ENCODE measurements around the gene KCNIP3.
A peak's percentile ranks its signal among the peaks of the same experiment; 100 is the strongest.

KCNIP3 gene

DNA sequence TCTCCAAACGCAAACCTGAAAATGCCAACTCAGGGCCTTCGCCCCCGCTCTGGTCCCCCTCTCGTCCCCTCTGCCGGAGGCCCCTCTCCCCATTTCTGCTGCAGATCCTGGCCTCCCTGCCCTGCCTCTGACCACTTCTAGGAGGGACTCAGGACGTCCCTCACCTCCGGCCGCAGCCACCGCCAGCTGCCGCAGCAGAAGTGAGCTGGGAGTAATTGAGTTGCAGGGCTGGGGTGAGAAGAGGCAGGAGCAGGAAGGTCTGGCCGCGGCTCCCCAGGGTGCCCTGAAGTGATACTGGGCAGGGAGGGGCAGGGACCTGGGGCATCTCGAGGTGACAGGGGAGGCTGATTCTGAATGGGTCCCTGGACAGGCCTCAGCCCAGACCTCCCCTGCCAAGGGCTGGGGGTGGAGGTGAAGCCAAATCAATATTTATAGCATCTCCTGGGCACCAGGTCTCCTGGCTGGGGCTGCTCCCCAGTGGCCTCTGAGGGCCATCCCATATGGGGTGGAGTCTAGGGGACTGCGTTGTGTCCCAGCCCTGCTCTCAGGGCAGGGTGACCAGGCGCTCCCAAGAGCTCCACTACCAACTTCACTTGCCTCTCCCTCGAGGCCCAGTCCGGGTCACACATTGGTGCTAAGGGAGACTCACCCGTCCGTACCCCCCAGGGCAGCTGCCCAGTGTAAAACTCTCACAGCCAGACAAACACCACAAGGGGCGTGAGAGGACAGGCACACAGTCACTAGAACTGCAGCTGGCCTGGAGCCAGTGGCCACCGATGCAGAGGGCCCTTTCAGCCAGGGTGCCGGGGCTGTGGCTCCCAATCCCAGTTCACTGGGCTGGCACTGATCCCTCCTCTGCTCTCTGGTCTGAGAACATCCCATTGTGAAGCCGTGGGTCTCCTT, 33.0 kb downstream of the KCNIP3 start:
- no peak for DNase-seq

DNA sequence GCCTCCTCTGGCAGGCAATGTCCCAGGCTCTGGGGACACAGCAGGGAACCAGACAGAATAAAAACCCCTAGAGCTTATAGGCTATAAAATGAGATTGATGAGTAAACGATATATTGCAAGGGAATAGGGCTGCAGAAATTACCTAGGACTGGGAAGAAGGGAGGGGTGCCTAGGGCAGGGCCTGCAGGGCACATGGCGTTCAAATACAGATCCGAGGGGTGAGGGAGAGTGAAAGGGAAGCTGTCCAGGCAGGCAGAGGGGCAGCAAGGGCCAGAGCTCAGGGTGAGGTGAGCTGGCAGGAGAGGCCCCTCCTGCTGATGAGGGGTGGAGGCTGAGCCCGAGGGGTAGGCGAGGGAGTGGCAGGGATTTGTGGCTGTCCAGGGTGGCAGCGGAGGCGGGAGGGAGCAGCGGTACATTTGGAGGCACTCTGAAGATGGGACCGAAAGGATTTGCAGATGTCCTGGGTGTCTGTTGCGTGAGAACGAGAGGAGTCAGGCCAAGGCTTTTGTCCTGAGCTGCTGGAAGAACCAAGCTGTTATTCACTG, 33.7 kb downstream of the KCNIP3 start:
- DNase-seq, result no peak

DNA sequence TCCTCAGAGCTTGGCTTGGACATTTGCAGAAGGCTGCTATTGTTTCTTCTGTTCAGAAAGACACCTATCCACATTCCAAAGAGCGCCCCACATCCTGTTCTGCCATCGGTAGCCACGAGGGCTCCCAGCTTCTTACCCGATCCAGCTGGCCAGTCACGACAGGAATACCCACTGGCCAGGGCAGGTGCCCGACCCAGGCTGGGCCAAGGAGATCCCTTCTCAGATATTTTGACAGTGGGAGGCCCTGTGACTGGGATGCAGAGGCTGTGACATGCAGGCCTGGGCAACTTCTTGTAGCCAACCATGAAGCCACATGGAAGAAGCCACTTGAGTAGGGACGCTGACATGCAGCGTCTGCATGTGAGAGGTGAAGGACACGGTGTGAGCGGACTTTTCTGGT, 34.5 kb downstream of the KCNIP3 start:
- DNase-seq, result no peak

DNA sequence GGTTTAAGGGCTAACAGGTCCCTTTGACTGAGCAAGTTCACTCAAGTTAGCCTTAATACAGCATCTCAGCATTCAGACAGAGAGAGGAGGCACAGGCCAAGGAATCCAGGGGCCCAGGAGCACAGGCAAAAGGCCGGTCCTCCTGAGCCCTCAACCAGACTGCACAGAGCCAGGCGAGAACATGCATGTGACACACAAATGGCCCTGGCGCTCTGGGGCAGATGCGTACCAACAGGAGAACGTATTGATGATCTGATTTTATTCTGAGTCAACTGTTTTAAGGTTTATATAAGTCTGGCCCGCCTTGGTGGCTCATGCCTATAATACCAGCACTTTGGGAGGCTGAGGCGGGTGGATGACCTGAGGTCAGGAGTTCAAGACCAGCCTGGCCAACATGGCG, 34.9 kb downstream of the KCNIP3 start:
- DNase-seq, result no peak

DNA sequence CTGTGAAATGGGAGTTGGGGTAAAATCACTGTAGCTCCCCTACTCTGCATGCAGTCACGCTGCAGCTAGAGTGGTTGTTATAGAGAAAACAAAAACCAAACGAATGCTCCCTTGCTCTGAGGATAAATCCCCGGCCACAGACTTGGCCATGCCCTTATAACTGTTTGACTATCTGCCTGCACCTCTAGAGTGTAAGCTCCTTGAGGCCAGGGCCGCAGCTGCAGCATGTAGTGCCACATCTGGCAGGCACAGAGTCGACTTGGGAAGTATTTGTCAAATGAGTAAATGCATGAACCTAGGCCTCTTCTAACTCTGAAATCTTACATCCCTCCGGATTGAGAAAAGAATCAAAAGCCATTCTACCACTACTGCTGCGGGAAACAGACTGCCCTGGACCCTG, 35.9 kb downstream of the KCNIP3 start:
- no peak for DNase-seq

DNA sequence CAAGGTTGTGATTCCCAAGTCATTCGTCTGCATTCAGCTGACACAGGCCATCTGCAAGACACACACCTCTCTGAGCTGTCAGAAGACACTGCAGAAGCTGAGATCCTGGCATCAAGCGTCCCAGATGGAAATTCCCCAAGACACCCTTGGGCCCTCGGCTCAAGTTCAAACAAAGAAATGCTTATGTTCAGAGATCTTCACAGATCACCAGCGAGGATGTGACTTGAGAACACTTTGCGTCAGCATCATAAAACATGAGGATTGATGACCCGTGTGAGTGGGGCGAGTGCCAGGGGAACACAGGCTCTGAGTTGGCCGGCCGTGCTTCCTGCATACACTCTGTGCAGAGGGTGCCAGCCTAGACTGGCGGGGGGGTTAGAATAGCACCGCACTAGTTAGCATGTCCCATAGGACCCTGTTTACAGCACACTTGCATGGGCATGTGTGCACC, 36.8 kb downstream of the KCNIP3 start:
- DNase-seq, result no peak

DNA sequence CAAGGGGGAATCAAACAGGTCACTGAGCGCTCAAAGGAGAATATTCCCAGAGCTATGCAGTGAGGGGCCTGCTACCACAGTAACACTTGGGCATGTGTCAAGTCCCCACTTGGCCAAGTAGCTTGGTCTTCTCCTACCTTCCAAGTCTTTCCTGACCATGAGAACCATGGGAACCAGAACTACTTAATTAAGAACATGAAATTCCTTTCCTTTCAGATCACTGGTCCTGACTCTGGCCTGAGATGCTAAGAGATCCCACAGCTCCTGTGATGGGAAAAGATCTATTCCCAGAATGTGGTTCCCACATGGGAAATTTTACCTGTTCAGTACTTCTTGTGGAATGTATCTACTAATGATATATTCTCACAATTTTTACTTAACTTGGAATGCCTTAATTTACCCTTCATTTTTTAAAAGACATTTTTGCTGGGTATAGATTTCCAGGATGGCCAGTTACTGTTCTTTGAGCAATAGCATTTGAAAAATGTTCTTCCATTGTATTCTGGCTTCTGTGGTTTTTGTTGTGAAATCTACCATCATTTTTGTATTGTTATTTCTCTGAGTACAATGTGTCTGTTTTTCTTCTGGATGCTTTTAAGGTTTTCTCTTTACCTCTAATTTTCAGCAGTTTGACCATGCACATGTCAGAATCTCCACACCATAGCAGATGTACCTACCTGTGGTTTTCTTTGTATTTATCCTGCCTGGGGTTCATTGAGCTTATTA, 37.9 kb downstream of the KCNIP3 start:
- no peak for DNase-seq

DNA sequence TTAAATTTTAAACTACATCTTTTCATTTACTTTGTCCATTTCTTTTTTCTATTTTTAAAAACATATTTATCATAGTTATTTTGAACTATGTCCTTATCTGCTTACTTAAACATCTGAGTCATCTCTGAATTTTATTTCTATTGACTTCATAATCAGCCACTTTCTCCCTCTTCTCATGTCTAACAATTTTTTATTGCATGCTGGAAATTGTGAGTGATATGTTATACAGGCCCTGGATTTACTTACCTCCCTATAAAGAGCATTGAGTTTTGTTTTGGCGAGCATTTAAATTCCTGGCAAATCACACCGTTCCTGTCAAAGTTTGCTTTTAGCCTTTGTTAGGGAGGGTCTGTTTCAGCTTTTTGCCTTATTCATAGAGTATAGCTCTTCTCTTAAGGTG, 39.3 kb downstream of the KCNIP3 start:
- no peak for DNase-seq

DNA sequence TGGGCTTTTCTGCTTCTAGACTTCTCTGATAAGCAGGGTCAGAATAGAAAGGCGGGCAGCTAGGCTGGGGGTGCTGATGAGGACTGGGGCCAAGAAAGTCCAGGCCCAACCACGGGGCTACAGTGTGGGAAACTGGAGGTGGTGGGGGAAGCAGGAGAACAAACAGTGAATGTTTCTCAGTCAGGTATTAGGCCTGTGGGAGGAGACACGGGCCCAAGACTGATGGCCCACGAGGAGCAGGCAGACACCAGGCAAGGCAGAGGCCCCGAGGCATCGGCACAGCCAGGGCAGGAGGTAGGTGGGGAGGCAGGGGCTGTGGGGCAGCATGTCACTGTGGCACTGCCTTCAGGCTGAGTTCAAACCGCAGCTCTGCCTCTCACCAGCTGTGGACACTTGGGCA, 40.7 kb downstream of the KCNIP3 start:
- DNase-seq, result no peak

DNA sequence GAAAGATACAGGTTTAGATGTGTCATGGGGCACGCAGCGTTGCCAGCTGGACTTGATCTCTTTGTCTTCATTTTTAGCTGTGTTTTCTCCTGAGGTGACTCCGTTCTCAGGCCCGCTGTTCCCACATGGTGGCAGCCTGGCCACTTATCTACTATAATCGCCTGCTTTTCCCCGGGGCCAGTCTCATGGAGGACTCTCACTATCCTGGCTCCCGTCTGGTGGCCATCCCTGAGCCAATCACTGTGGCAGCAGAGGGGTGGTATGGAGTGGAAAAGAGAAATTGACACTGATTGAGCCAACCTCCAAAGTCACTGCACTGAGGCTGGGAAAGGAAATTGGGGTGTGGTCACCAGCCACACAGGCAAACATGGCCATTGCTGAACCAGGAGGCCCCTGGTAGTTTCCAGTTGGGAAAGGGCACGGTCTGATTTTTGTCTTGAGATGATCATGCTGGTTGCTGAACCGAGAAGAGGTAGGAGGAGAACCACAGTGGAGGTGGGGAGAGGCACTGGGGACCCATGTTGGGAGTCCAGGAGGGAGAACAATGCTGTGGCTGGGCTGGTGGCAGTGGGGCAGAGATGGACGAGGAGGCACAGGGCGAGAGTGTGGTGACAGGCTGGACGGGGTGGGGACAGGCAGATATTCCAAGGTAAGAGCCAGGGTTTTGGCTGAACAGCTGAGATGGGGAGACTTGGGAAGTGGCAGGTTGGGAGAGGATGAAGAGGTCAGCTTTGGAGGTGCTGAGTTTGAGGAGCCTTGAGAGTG, 45.6 kb downstream of the KCNIP3 start:
- no peak for DNase-seq

DNA sequence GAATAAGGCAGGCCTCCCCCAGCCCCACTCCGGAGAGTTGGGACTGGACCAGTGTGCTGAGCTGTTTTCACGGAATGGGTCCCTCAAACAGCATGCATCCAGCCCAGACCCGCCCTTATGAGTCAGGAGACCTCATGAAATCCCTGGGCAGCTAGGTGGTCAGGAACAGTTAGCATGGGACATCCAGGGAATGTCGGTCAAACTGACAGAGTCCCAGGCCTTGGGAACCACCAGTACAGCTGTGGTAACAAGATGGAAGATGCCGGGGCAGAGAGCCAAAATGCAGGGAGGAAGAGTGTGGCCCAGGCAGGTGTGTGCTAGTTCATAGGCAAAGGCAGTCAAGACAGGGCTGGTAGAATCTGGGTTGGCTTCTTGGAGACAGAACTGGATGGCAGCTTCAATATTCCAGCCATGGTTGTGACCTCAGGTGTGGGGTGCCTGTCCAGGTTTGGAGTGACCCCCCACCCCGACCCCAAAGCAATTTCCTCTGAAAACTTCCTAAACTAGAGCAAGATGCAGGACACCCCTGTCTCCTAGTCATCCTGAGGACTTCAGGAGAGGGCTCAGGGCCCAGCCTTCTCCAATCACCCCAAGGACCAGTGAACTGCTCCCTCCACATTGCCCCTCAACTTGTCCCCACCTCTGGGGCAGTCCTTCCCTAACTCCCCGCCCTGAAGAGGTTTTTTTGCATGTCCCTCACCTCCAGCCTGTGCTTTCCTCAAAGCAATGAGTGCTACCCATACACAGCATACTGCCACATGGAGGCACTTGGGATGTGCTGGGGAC, 46.5 kb downstream of the KCNIP3 start:
- no peak for DNase-seq

DNA sequence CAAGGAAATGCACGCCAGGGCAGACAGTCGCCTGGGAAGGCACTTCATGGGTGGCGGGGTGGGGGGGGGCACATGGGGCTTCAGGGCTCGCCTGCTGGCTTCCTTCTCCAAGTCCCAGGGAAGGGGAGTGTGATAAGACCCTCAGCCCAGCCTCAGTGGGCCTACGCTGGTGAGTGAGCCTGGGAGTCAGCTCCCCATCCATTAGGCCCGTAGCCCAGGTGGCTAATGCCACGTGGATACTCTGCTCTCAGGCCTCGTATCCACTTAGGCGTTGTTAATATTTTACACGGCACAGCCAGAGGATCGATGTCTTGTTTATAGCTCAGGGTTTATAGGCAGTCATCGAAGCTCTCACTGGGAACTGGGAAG, 47.1 kb downstream of the KCNIP3 start:
- DNase-seq, result no peak

DNA sequence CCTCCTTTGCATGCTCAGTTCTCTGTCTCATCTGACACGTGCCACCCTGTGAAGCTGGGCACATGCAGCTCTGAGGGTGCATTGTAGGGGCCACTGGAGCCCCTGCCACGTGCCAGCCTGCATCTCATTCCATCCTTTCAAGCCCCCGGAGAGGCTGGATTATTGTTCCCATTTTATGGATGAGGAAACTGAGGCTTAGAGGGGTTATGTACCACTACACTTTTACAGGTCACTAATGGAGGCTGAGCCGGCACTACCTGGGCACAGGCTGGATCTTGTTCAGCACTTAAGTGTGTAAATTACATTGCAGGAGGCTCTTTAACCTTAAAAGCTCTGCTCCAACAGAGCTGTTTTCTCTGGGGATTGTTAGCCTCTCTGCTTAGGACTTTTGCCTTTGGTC, 47.5 kb downstream of the KCNIP3 start:
- no peak for DNase-seq

DNA sequence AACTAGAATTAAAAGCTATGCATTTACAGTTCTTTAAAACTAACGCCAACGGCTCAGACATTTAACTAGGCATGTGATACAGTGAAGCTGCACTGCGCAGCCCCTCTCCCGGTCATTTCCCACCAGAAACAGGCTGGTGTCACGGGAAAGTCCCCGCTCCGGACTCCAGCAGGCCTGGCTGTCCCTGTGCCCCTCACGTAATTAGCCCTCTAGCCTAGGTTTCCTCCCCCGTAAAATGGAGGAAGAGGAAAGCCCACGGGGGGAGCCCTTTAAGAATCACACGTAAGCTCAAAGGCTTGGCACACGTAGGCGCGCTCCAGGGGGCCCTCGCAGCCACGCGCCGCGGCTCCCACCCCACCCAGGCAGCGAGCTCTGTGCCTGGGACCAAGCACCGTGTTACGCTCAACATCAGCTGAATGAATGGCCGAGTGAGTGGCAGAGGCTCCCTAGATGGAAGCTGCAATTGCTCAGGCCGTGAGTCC, 48.0 kb downstream of the KCNIP3 start:
- DNase-seq, result no peak

DNA sequence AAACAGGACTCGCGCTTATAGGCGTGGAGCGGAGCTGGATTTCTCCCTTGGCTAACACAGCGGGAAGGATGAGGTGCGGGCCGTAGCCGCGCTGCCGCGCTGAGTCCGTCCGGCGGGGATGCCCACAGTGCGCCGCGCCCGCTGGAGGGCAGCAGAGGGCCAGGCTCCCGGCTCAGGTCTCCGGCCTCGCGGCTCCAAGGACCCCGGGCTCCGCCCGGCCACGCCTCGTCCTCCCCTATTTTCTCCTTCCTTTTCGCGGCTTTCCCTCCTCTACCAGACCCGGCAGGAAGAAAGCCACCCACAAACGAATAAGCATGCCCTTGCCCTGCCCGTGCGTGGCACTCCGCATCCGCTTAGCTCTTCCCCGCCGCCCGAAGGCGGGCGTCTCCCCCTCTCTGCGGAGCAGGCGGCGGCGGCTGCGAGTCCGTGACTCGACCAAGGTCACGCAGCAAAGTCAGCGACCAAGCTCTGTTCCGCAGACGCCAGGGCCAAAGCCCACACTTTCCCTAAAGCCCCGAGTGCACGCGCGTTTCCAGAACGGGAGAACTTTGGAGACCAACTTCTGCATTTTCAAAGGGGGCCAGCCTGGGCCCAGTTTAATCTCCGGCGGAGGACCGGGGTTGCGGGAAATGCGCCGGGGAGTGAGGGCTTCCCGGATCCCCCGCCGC, 48.5 kb downstream of the KCNIP3 start:
- peak; percentile 39 for DNase-seq

DNA sequence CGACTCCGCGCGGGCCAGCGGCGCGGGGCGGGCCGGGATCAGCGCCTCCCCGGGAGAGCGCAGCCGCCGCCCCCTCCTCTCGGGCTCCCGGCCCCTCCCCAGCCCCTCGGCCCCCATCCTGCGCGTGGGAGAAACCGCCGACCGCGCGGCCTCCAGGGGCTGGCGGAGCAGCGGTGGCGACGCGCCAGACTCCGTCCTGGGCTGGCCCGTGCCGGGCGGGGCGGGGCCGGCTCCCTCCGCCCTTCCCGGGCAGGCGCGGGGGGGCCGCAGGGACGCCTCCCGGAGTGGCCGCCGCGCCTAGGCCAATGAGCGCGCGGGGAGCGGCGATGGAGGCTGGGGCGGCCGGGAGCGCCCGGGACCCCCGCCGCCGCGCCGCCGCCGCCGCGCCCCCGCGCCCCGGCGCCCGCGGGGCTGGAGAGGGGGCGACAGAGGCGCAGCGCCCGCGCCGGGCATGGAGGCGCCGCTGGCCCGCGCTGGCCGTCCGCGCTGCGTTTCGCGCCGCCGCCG, 49.1 kb downstream of the KCNIP3 start:
- DNase-seq, result no peak

DNA sequence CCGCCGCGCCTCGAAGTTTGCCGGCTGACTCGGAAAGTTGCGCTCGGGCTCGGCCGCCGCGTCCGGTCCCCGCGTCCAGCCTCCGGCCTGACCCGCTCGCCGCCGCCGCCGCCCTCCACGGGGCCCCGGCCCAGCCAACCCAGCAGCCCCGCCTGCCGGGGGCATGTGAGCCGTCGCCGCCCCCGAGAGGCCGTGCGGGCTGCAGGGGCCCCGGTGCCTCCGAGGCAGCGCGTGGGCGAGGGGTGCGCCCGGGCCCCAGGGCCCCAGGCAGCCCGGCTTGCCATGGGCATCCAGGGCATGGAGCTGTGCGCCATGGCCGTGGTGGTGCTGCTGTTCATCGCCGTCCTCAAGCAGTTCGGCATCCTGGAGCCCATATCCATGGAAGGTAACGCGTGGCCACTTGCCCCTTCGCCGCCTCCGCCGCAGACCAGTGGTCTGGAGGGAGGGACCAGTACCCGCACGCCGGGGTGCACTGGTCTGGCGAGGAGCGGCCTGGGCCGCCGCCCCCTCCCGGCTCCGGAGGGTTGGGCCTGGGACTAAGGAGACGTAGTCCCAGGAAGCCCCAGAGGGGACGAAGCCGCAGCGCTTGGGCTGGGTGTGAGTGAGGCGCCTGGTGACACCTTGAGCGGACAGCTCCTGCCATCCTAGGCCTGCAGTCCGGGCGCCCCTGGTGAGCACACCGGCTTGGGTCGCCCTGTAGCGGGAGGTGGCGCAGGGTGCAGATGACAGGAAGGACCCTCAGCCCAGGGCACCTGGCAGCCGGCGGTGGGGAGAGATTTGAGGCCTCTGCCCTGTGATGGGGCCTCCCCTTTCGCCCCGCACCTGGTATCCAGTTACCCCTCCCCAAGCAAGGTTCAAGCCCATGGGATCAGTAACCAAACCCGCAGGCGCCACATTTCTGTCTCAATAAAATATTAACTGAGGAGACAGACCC, 49.9 kb downstream of the KCNIP3 start:
- DNase-seq, result no peak

DNA sequence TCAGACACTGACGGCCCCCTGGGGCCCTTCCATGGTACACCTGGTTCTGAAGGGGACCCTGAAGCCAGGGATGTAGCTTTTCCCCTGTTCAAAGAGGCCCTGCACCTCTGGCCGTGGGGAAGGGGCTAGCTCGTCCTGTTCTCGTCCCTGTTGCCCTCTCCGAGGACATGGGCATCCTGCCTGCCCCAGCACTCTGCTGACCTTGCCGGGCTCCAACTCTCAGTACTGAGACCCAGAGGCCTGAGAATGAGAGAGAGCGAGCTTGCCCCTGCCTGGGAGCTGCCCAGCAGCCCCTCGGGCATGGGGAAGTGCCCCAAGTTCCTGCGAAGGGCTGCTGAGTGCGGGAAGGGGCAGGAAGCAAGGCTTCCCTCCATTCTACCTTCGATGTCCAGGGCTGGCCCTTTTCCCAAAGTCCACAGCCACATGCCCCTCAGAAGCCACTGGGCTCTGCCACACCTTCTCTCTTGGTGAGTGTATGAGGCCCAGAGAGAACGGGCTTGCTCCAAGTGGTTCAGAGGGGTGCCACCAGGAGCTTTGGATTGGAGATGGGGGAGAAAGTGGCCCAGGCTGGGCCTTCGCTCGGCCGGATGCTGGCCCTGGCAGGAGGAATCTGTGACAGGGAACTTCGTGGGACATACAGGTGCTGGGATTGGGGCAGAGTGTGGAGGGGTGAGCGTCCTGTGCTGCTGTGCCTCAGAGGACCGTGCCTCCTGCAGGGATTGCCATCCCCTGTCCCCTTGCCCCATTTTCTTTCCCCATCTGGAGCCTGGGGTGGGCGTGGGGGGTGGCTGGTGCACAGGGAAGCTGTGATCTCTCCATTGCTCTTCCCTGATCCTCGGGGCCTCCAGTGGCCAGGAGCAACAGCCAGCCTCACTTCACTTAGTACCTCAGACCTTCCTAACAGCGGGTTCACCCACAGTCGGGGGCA, 50.8 kb downstream of the KCNIP3 start:
- DNase-seq, result no peak

All from activated gamma-delta T cell treated with Interleukin-2 at 50 U/mL for 16 hours (primary cell).